H1 (cell line): ENCODE results near the gene FLCN. TPM values are rescaled to one million over a fixed set of nuclear protein-coding genes. Genes with fewer than 3 reads are reported as not detected.

Experiments used
- CTCF ChIA-PET: fragments of 300-600 bp; sonication (Branson Sonifier 250); formaldehyde crosslinking; loops from one replicate; lab custom pipeline; 2021; ENCODE audit not compliant: partially characterized antibody; lab: Charles Lee
- POLR2A ChIA-PET: fragments of 300-600 bp; sonication (Branson Sonifier 250); formaldehyde crosslinking; loops from one replicate; lab custom pipeline; 2021; ENCODE audit warnings: inconsistent platforms; ENCODE audit not compliant: partially characterized antibody; lab: Charles Lee
- DNase-seq, 2 experiments: peaks; one replicate each; pipeline versions ENCODE4 v3.0.0 to v3.0.0-alpha.2; 2010 to 2022; ENCODE audit warnings: low spot score in 2 of 2, low read depth in 1 of 2, mixed read lengths in 1 of 2
- FAIRE-seq: peaks from 2 replicates; lab custom pipeline; 2011; peaks lifted over from hg19 to GRCh38; lab: Jason Lieb, UNC
- H2AFZ ChIP-seq: 2 replicates; pipeline ENCODE4 v1.8.1; 2012; ENCODE audit warnings: low read length, inconsistent platforms
- H2AK5ac ChIP-seq: 2 replicates; pipeline ENCODE4 v1.6.1; 2013; ENCODE audit warnings: low read depth, low read length
- H2BK120ac ChIP-seq: replicated peaks from 2 replicates; pipeline ENCODE3; 2013; ENCODE audit warnings: low read depth, low read length, inconsistent platforms
- H2BK12ac ChIP-seq: 2 replicates; pipeline ENCODE4 v1.6.1; 2013; ENCODE audit warnings: low read depth, low read length
- H2BK15ac ChIP-seq: 2 replicates; pipeline ENCODE4 v1.6.1; 2013; ENCODE audit warnings: low read length
- H2BK20ac ChIP-seq: 2 replicates; pipeline ENCODE4 v1.6.1; 2013; ENCODE audit warnings: low read length
- H2BK5ac ChIP-seq: 2 replicates; pipeline ENCODE4 v1.6.1; 2013; ENCODE audit warnings: low read depth, low read length
- H3K14ac ChIP-seq: 2 replicates; pipeline ENCODE4 v1.6.1; 2013; ENCODE audit warnings: inconsistent platforms; ENCODE audit not compliant: insufficient read length
- H3K18ac ChIP-seq: 2 replicates; pipeline ENCODE4 v1.6.1; 2013; ENCODE audit warnings: low read length; ENCODE audit errors: extremely low read depth
- H3K23ac ChIP-seq: 2 replicates; pipeline ENCODE4 v1.6.1; 2013; ENCODE audit warnings: inconsistent platforms; ENCODE audit not compliant: insufficient read length
- H3K23me2 ChIP-seq: 2 replicates; pipeline ENCODE4 v1.6.1; 2013; ENCODE audit warnings: low read depth, low read length
- H3K27ac ChIP-seq: 2 replicates; pipeline ENCODE4 v1.6.1; 2011; ENCODE audit warnings: low read depth, low read length, inconsistent platforms
- H3K27me3 ChIP-seq, 4 experiments: replicated peaks in 1 of 4; 1 replicate in 1 of 4; 2 replicates in 3 of 4; pipeline versions ENCODE4 v1.6.1 to v1.8.1; 2011 to 2013; ENCODE audit warnings: low read length in 3 of 4, mild to moderate bottlenecking in 3 of 4, inconsistent platforms in 2 of 4, mixed read lengths in 2 of 4, moderate library complexity in 1 of 4; ENCODE audit not compliant: control insufficient read depth in 3 of 4, insufficient read depth in 3 of 4; ENCODE audit errors: extremely low read depth in 1 of 4
- H3K36me3 ChIP-seq, 4 experiments: 2 replicates each; pipeline versions ENCODE4 v1.6.1 to v1.8.1; 2011 to 2013; ENCODE audit warnings: mild to moderate bottlenecking in 4 of 4, low read length in 3 of 4, moderate library complexity in 2 of 4, control low read depth in 1 of 4, inconsistent platforms in 1 of 4; ENCODE audit not compliant: insufficient read depth in 4 of 4, control insufficient read depth in 2 of 4
- H3K4ac ChIP-seq: replicated peaks from 2 replicates; pipeline ENCODE3; 2013; ENCODE audit warnings: low read length, low read depth, mixed read lengths, inconsistent platforms; ENCODE audit not compliant: insufficient read length
- H3K4me1 ChIP-seq, 4 experiments: replicated peaks in 1 of 4; 1 replicate in 1 of 4; 2 replicates in 3 of 4; pipeline versions ENCODE4 v1.6.1 to v1.8.1; 2011 to 2013; ENCODE audit warnings: low read length in 3 of 4, inconsistent platforms in 2 of 4, mixed read lengths in 1 of 4; ENCODE audit not compliant: insufficient read depth in 4 of 4, control insufficient read depth in 3 of 4
- H3K4me2 ChIP-seq, 2 experiments: 2 replicates each; pipeline versions ENCODE4 v1.6.1 to v1.8.1; 2011 to 2013; ENCODE audit warnings: low read depth in 2 of 2, low read length in 2 of 2, control low read depth in 1 of 2, inconsistent platforms in 1 of 2, mild to moderate bottlenecking in 1 of 2; ENCODE audit not compliant: insufficient read depth in 1 of 2
- H3K4me3 ChIP-seq, 4 experiments: fragments of 200-600, 300-600 bp in 1 of 4; sonication (generic), shearing (Covaris generic), sonication (Bioruptor Twin) in 1 of 4; 2 replicates each; pipeline versions ENCODE4 v1.5.1 to v1.8.1; 2011 to 2016; ENCODE audit warnings: low read length in 4 of 4, low read depth in 3 of 4, control low read depth in 2 of 4, inconsistent platforms in 2 of 4, mild to moderate bottlenecking in 2 of 4, mixed read lengths in 1 of 4, moderate library complexity in 1 of 4; ENCODE audit not compliant: insufficient read depth in 2 of 4; ENCODE audit errors: extremely low read depth in 1 of 4
- H3K56ac ChIP-seq: replicated peaks from 2 replicates; pipeline ENCODE3; 2013; ENCODE audit warnings: low read depth, mild to moderate bottlenecking, mixed read lengths, low read length, inconsistent platforms; ENCODE audit not compliant: insufficient read length
- H3K79me1 ChIP-seq: 2 replicates; pipeline ENCODE4 v1.6.1; 2013; ENCODE audit warnings: low read depth, low read length, control low read depth
- H3K79me2 ChIP-seq, 2 experiments: 2 replicates each; pipeline versions ENCODE4 v1.6.1 to v1.8.1; 2012 to 2013; ENCODE audit warnings: low read length in 2 of 2, mild to moderate bottlenecking in 2 of 2, inconsistent platforms in 1 of 2; ENCODE audit not compliant: insufficient read depth in 2 of 2, control insufficient read depth in 1 of 2
- H3K9ac ChIP-seq, 4 experiments: replicated peaks in 1 of 4; 1 replicate in 1 of 4; 2 replicates in 3 of 4; pipeline versions ENCODE4 v1.6.1 to v1.8.1; 2011 to 2013; ENCODE audit warnings: low read depth in 3 of 4, low read length in 3 of 4, control low read depth in 2 of 4, mild to moderate bottlenecking in 2 of 4, moderate library complexity in 2 of 4, inconsistent platforms in 1 of 4; ENCODE audit errors: extremely low read depth in 1 of 4
- H3K9me3 ChIP-seq, 2 experiments: 2 replicates each; pipeline versions ENCODE4 v1.6.1 to v1.8.1; 2012 to 2013; ENCODE audit warnings: mild to moderate bottlenecking in 2 of 2, moderate library complexity in 2 of 2, control low read depth in 1 of 2, inconsistent platforms in 1 of 2, low read depth in 1 of 2, low read length in 1 of 2, mixed read lengths in 1 of 2; ENCODE audit not compliant: insufficient read depth in 2 of 2
- H4K20me1 ChIP-seq, 2 experiments: replicated peaks in 1 of 2; 2 replicates each; pipeline versions ENCODE3 to v1.8.1; 2011 to 2013; ENCODE audit warnings: inconsistent platforms in 2 of 2, low read length in 2 of 2, mild to moderate bottlenecking in 1 of 2; ENCODE audit not compliant: insufficient read depth in 2 of 2, control insufficient read depth in 1 of 2
- H4K5ac ChIP-seq: 2 replicates; pipeline ENCODE4 v1.6.1; 2013; ENCODE audit warnings: low read length, low read depth, mixed read lengths, inconsistent platforms; ENCODE audit not compliant: insufficient read length
- H4K8ac ChIP-seq: 2 replicates; pipeline ENCODE4 v1.8.0; 2013; ENCODE audit warnings: mild to moderate bottlenecking, moderate library complexity, low read length, inconsistent platforms; ENCODE audit not compliant: insufficient read depth; ENCODE audit errors: extremely low read depth
- H4K91ac ChIP-seq: replicated peaks from 2 replicates; pipeline ENCODE3; 2013; ENCODE audit warnings: low read length, mixed read lengths, inconsistent platforms; ENCODE audit not compliant: insufficient read length
- ASH2L ChIP-seq: fragments of 200-600, 300-600 bp; sonication (generic); IDR thresholded peaks from one replicate; pipeline ENCODE4 v1.7.1; 2017; ENCODE audit warnings: low read length
- BRCA1 ChIP-seq: IDR thresholded peaks from 2 replicates; pipeline ENCODE4 v1.6.1; 2012; ENCODE audit warnings: low read depth, low read length, improper control_type of control experiment
- CBX8 ChIP-seq: fragments of 300-800, 300-1000 bp; sonication (generic); IDR thresholded peaks from 2 replicates; pipeline ENCODE4 v1.7.1; 2016; ENCODE audit warnings: low read depth, low read length, borderline replicate concordance
- EP300 ChIP-seq, 2 experiments: IDR thresholded peaks; 1 replicate in 1 of 2; 2 replicates in 1 of 2; pipeline ENCODE4 v1.6.1; 2011 to 2012; ENCODE audit warnings: low read depth in 2 of 2, low read length in 2 of 2, mild to moderate bottlenecking in 2 of 2, borderline replicate concordance in 1 of 2, inconsistent platforms in 1 of 2, moderate library complexity in 1 of 2
- EZH2 ChIP-seq: fragments of 200-600 bp; sonication (generic); IDR thresholded peaks from 2 replicates; pipeline ENCODE4 v1.7.1; 2012; ENCODE audit warnings: low read depth, mild to moderate bottlenecking, moderate library complexity, low read length, inconsistent platforms; ENCODE audit not compliant: severe bottlenecking
- HDAC2 ChIP-seq, 2 experiments: fragments of 300-600 bp in 1 of 2; sonication (generic) in 1 of 2; IDR thresholded peaks; 2 replicates each; pipeline ENCODE4 v1.6.1; 2011 to 2012; ENCODE audit warnings: low read depth in 2 of 2, low read length in 2 of 2, mild to moderate bottlenecking in 2 of 2, moderate library complexity in 2 of 2, borderline replicate concordance in 1 of 2, inconsistent platforms in 1 of 2
- HDAC6 ChIP-seq: IDR thresholded peaks from one replicate; pipeline ENCODE4 v1.7.1; 2012; ENCODE audit warnings: low read depth, mild to moderate bottlenecking, inconsistent platforms, low read length, moderate library complexity
- MAX ChIP-seq: IDR thresholded peaks from 2 replicates; pipeline ENCODE4 v1.6.1; 2012; ENCODE audit warnings: inconsistent platforms
- POU5F1 ChIP-seq: IDR thresholded peaks from 2 replicates; pipeline ENCODE4 v1.6.1; 2011; ENCODE audit warnings: low read depth, mild to moderate bottlenecking, low read length, moderate library complexity
- SIN3A ChIP-seq, 2 experiments: IDR thresholded peaks in 1 of 2; conservative IDR thresholded peaks in 1 of 2; 2 replicates each; pipeline ENCODE4 v1.6.1; 2011 to 2012; ENCODE audit warnings: low read length in 2 of 2, improper control_type of control experiment in 1 of 2, low read depth in 1 of 2, mild to moderate bottlenecking in 1 of 2
- SIRT6 ChIP-seq: IDR thresholded peaks from one replicate; pipeline ENCODE4 v1.7.1; 2012; ENCODE audit warnings: low read length, inconsistent platforms
- SRF ChIP-seq: IDR thresholded peaks from 2 replicates; pipeline ENCODE4 v1.6.1; 2011; ENCODE audit warnings: mild to moderate bottlenecking, low read depth, low read length, moderate library complexity
- TCF12 ChIP-seq: IDR thresholded peaks from 2 replicates; pipeline ENCODE4 v1.6.1; 2011; ENCODE audit warnings: low read depth, mild to moderate bottlenecking, low read length
- WGBS, 2 experiments: shearing (Covaris generic) in 1 of 2; methylation state at CpG; one replicate each; pipeline versions ENCODE4 v1.1.6 to v1.1.7; 2013 to 2015; ENCODE audit warnings: low lambda C conversion rate in 2 of 2, mixed read lengths in 2 of 2, inconsistent platforms in 1 of 2, low coverage in 1 of 2, missing lambda C conversion rate in 1 of 2; ENCODE audit not compliant: insufficient replicate concordance in 2 of 2, insufficient coverage in 1 of 2, insufficient read length in 1 of 2; ENCODE audit errors: extremely low coverage in 1 of 2, missing lambda C conversion rate in 1 of 2; 5-methylcytosine and 5-hydroxymethylcytosine counted together
- polyA plus RNA-seq, 7 experiments: library from polyadenylated mRNA; depleted of rRNA in 3 of 7; stranded (reverse) in 5 of 7; unstranded in 2 of 7; fragments of >200 nt in 5 of 7; fragments of 200-250 nt in 2 of 7; gene quantifications; 1 replicate in 5 of 7; 2 replicates in 1 of 7; 4 replicates in 1 of 7; pipeline versions ENCODE4 v1.2.1 to v1.2.3, GENCODE V29; 2011 to 2013; ENCODE audit warnings: missing spikeins in 2 of 7, mixed read lengths in 2 of 7
- total RNA-seq: library from RNA; stranded (reverse); fragmentation: NEBNext Ultra II Directional; extraction: Animal tissue kit (Norgen Biotek cat#: 25700); gene quantifications from 2 replicates; pipeline ENCODE4 v1.2.1, GENCODE V29; 2021

FLCN gene
- total and polyA plus RNA-seq, 2 of the 8 experiments (the other 6 are each of a cell fraction or from before 2014, with no cell fraction given): 15.6 to 34.6 TPM

GRCh38 chr17:17203173-17203730 is 33.7 kb downstream of the FLCN start:
- Histone ChIP-seq H3K9ac (no peak overlapping the region), H3K79me2 (no peaks in the 10 kb centered on the region)
- TF ChIP-seq SIRT6: no peak
- no peak for TF ChIP-seq TCF12
- no peak for TF ChIP-seq CBX8
- no peak for TF ChIP-seq HDAC2 (IDR thresholded peaks at IDR 0.05; ENCODE audit: borderline replicate concordance in 1 of 2, low read depth in 2 of 2, low read length in 2 of 2)
- TF ChIP-seq HDAC6: no peak
- no peak for TF ChIP-seq ASH2L
- TF ChIP-seq EP300 (IDR thresholded peaks at IDR 0.05; ENCODE audit: borderline replicate concordance in 1 of 2, low read depth in 2 of 2, low read length in 2 of 2): no peak
- no peak for TF ChIP-seq BRCA1
- TF ChIP-seq MAX: no peak
- TF ChIP-seq POU5F1: no peak
- no peak for TF ChIP-seq EZH2
- TF ChIP-seq SRF: no peak
- no peak for TF ChIP-seq SIN3A (conservative IDR thresholded peaks at IDR 0.05 in 1 of 2, IDR thresholded peaks at IDR 0.05 in 1 of 2; ENCODE audit: low read depth in 1 of 2, low read length in 2 of 2)

More at GRCh38 chr17:17203173-17203730, 33.7 kb downstream of the FLCN start:
- H4K5ac ChIP-seq: no peak overlapping the region
- no peak overlapping the region for H3K4me2 ChIP-seq
- H3K14ac ChIP-seq: no peak overlapping the region
- no peaks in the 10 kb centered on the region for H3K79me1 ChIP-seq
- H4K91ac ChIP-seq: no peak overlapping the region
- H4K20me1 ChIP-seq: no peaks in the 10 kb centered on the region
- H3K27me3 ChIP-seq: no peaks in the 10 kb centered on the region
- H2BK120ac ChIP-seq: no peak overlapping the region
- ChIA-PET POLR2A (interaction anchor here (1.1 kb wide), 1 partner anchor 11 kb away, joined by 4 read pairs; no protein-coding TSS in a partner anchor), CTCF (interaction anchor here (1.3 kb wide), 1 partner anchor 62 kb away, joined by 3 read pairs; no protein-coding TSS in a partner anchor)
- no peak overlapping the region for H2AFZ ChIP-seq
- peaks cover 0 to 3% of the 10 kb centered on the region in 2 experiments; a peak in 1 of 4 replicates for H3K9me3 ChIP-seq
- H2BK12ac ChIP-seq: no peak overlapping the region
- DNase-seq: no peak
- no peak overlapping the region for H3K4me3 ChIP-seq
- H3K56ac ChIP-seq: no peak overlapping the region
- H3K27ac ChIP-seq: no peak overlapping the region
- H3K18ac ChIP-seq: no peak overlapping the region; the same call in 1 of the 2 replicates
- no peaks in the 10 kb centered on the region; a peak in 1 of 7 replicates for H3K4me1 ChIP-seq
- H3K36me3 ChIP-seq: no peaks in the 10 kb centered on the region
- H4K8ac ChIP-seq: no peak overlapping the region
- no peak for FAIRE-seq
- 91% methylated on average over 15 of the region's 15 CpGs; no CpG with 5 or more reads in 1 of the 2 experiments for WGBS, 2 experiments
- no peak overlapping the region for H3K23ac ChIP-seq
- H2BK5ac ChIP-seq: no peak overlapping the region
- no peak overlapping the region for H2AK5ac ChIP-seq
- H3K4ac ChIP-seq: no peak overlapping the region
- no peak overlapping the region for H2BK20ac ChIP-seq
- no peak overlapping the region for H2BK15ac ChIP-seq
- H3K23me2 ChIP-seq: no peaks in the 10 kb centered on the region
